ENCODE measurements around the gene NCOA6.

NCOA6 gene

GRCh38 chr20:34673412-34673811 is 152.0 kb downstream of the NCOA6 start:
- no peaks in the 10 kb centered on the region for H3K9me3 ChIP-seq (ENCODE audit: low read length)
- peaks cover 20% of the 10 kb centered on the region for H3K4me1 ChIP-seq (ENCODE audit: insufficient read depth, low read length, severe bottlenecking)
- H3F3A ChIP-seq (ENCODE audit: insufficient read depth, low read length) = no peaks in the 10 kb centered on the region
- no peak overlapping the region for H3K27ac ChIP-seq (ENCODE audit: low read depth, low read length, poor library complexity, severe bottlenecking)
- H3K27me3 ChIP-seq (ENCODE audit: insufficient read depth, low read length) = no peaks in the 10 kb centered on the region
- no peaks in the 10 kb centered on the region; the same call in 1 of the 2 replicates for H3K36me3 ChIP-seq (ENCODE audit: insufficient read depth, low read length)
- H4K20me1 ChIP-seq (ENCODE audit: insufficient read depth, low read length) = no peaks in the 10 kb centered on the region
- TF ChIP-seq, protein P1, sequence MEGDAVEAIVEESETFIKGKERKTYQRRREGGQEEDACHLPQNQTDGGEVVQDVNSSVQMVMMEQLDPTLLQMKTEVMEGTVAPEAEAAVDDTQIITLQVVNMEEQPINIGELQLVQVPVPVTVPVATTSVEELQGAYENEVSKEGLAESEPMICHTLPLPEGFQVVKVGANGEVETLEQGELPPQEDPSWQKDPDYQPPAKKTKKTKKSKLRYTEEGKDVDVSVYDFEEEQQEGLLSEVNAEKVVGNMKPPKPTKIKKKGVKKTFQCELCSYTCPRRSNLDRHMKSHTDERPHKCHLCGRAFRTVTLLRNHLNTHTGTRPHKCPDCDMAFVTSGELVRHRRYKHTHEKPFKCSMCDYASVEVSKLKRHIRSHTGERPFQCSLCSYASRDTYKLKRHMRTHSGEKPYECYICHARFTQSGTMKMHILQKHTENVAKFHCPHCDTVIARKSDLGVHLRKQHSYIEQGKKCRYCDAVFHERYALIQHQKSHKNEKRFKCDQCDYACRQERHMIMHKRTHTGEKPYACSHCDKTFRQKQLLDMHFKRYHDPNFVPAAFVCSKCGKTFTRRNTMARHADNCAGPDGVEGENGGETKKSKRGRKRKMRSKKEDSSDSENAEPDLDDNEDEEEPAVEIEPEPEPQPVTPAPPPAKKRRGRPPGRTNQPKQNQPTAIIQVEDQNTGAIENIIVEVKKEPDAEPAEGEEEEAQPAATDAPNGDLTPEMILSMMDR (IDR thresholded peaks at IDR 0.05; ENCODE audit: low read length) = no peak
- no peak for TF ChIP-seq EZH2 (IDR thresholded peaks at IDR 0.05; ENCODE audit: borderline replicate concordance, low read length)
- H3K79me2 ChIP-seq (ENCODE audit: insufficient read depth, low read length) = peaks cover 10% of the 10 kb centered on the region
- no peak overlapping the region for H3K4me3 ChIP-seq (ENCODE audit: low read depth, low read length, poor library complexity, severe bottlenecking)
- H3K9ac ChIP-seq (ENCODE audit: low read length) = no peak overlapping the region
- no peaks in the 10 kb centered on the region for H3K9me2 ChIP-seq (ENCODE audit: low read depth, low read length)
- no peak overlapping the region for H3K4me2 ChIP-seq (ENCODE audit: low read length)
- H2AFZ ChIP-seq (ENCODE audit: low read length) = no peak overlapping the region

DNA sequence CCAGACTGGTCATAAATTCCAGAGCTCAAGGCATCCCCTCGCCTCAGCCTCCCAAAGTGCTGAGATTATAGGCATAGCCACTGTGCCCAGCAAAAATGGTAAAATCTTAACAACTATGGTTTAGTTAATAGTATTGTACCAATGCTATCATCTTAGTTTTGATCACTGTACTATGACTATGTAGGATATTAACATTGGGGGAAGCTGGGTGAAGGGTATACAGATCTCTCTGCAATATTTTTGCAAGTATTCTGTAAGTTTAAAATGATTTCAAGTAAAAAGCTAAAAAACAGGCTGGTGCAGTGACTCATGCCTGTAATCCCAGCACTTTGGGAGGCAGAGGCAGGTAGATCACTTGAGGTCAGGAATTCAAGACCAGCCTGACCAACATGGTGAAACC is 156.4 kb downstream of the NCOA6 start:
- H3K27me3 ChIP-seq (ENCODE audit: insufficient read depth, low read length) = no peaks in the 10 kb centered on the region
- H3K9me2 ChIP-seq (ENCODE audit: low read depth, low read length) = no peaks in the 10 kb centered on the region
- H3K27ac ChIP-seq (ENCODE audit: low read depth, low read length, poor library complexity, severe bottlenecking) = no peak overlapping the region
- no peaks in the 10 kb centered on the region for H3K9me3 ChIP-seq (ENCODE audit: low read length)
- no peaks in the 10 kb centered on the region for H4K20me1 ChIP-seq (ENCODE audit: insufficient read depth, low read length)
- no peaks in the 10 kb centered on the region for H3K4me1 ChIP-seq (ENCODE audit: insufficient read depth, low read length, severe bottlenecking)
- TF ChIP-seq, protein P1 (IDR thresholded peaks at IDR 0.05; ENCODE audit: low read length) = no peak
- TF ChIP-seq EZH2 (IDR thresholded peaks at IDR 0.05; ENCODE audit: borderline replicate concordance, low read length) = no peak
- H3F3A ChIP-seq (ENCODE audit: insufficient read depth, low read length) = no peaks in the 10 kb centered on the region
- H3K9ac ChIP-seq (ENCODE audit: low read length) = no peak overlapping the region
- H3K4me3 ChIP-seq (ENCODE audit: low read depth, low read length, poor library complexity, severe bottlenecking) = no peak overlapping the region
- H3K79me2 ChIP-seq (ENCODE audit: insufficient read depth, low read length) = 0 out of 2 replicates have a peak, but pooled peaks cover 6% of the 10 kb centered on the region
- H3K36me3 ChIP-seq (ENCODE audit: insufficient read depth, low read length) = no peaks in the 10 kb centered on the region; the same call in 1 of the 2 replicates
- H2AFZ ChIP-seq (ENCODE audit: low read length) = no peak overlapping the region
- H3K4me2 ChIP-seq (ENCODE audit: low read length) = no peak overlapping the region
